Mucosa of descending colon (tissue), 3 donors: ENCODE measurements around the gene TAF5L. TPM values are rescaled to one million over a fixed set of nuclear protein-coding genes. Genes with fewer than 3 reads are reported as not detected.

Experiments
- ATAC-seq: fragments of 200-7000 bp; cut with Tn5 transposase; one replicate; pipeline ENCODE4 v1.9.1; 2020; ENCODE audit warnings: mild to moderate bottlenecking, moderate library complexity
- DNase-seq, 3 donors: peaks; one replicate each; pipeline ENCODE4 v3.0.0-alpha.2; 2020
- H3K36me3 ChIP-seq: fragments of 200-600 bp; one replicate; pipeline ENCODE4 v1.8.0; 2021; ENCODE audit warnings: low read depth, mild to moderate bottlenecking
- H3K4me1 ChIP-seq: fragments of 200-600 bp; one replicate; pipeline ENCODE4 v1.8.0; 2021; ENCODE audit warnings: low read depth, mild to moderate bottlenecking
- H3K4me3 ChIP-seq: fragments of 200-600 bp; one replicate; pipeline ENCODE4 v1.8.0; 2021; ENCODE audit warnings: mild to moderate bottlenecking
- H3K9me3 ChIP-seq: fragments of 200-600 bp; one replicate; pipeline ENCODE4 v1.8.0; 2021; ENCODE audit warnings: mild to moderate bottlenecking
- CTCF ChIP-seq: fragments of 200-600 bp; IDR thresholded peaks from one replicate; pipeline ENCODE4 v1.8.0; 2022; ENCODE audit warnings: antibody characterized with exemption, mild to moderate bottlenecking
- intact Hi-C, 2 donors: fragments of 100-400 bp; cut with DNase I in 1 of 2; cut with micrococcal nuclease in 1 of 2; formaldehyde crosslinking; loops; one replicate each; pipeline versions ENCODE4 v1.11.0 to v1.11.1; 2022; cut with DNase I, micrococcal nuclease
- total RNA-seq, 3 donors: library from RNA; stranded (reverse); fragmentation: NEBNext Ultra II Directional in 2 of 3; extraction: Animal tissue kit (Norgen Biotek cat#: 25700) in 2 of 3; gene quantifications; one replicate each; pipeline versions ENCODE4 v1.2.1 to v1.2.4, GENCODE V29; 2021 to 2023
- donor health status: DM: no; HTN: no; CAD: no; lungs with moderate emphysema.
- donor health status: DM: no; HTN: no; CAD: no.
- donor health status: DM: no; HTN: yes; CAD: no.

Gene TAF5L
- total RNA-seq, 3 donors from 2014 or later, result 21.1 to 25.1 (median 23.4) TPM

GRCh38 chr1:229607370-229607769, 18.6 kb downstream of the TAF5L start:
- H3K9me3 ChIP-seq, result no peaks in the 10 kb centered on the region
- intact Hi-C loops, result loop anchor here in 1 of 2 donors (5.0 kb wide), 1 partner anchor 460 kb away; the partner anchor contains the start of gene GALNT2
- TF ChIP-seq CTCF, result no peak
- DNase-seq (no peak), ATAC-seq (no peak)
- no peak overlapping the region for H3K4me3 ChIP-seq
- peaks cover 12% of the 10 kb centered on the region for H3K36me3 ChIP-seq
- H3K4me1 ChIP-seq, result no peaks in the 10 kb centered on the region

GRCh38 chr1:229603371-229604005, 22.4 kb downstream of the TAF5L start:
- DNase-seq (no peak), ATAC-seq (no peak)
- no peak for TF ChIP-seq CTCF
- Histone ChIP-seq H3K9me3 (no peaks in the 10 kb centered on the region), H3K4me3 (no peak overlapping the region), H3K36me3 (peaks cover 4% of the 10 kb centered on the region), H3K4me1 (peaks cover 3% of the 10 kb centered on the region)
- intact Hi-C loops, result no loop called here

- Histone ChIP-seq H3K9me3 (no peaks in the 10 kb centered on the region), H3K4me3 (no peak overlapping the region), H3K4me1 (peaks cover 3% of the 10 kb centered on the region), H3K36me3 (peaks cover 3% of the 10 kb centered on the region)
- TF ChIP-seq CTCF, result no peak
- ATAC-seq (no peak), DNase-seq (no peak)
- intact Hi-C loops, result no loop called here
Measured at GRCh38 chr1:229600229-229600628, 25.7 kb downstream of the TAF5L start.

- intact Hi-C loops, result no loop called here
- DNase-seq (no peak), ATAC-seq (no peak)
- no peaks in the 10 kb centered on the region for H3K9me3 ChIP-seq
- H3K4me3 ChIP-seq, result no peak overlapping the region
- H3K4me1 ChIP-seq, result peaks cover 3% of the 10 kb centered on the region
- TF ChIP-seq CTCF, result no peak
- peaks cover 3% of the 10 kb centered on the region for H3K36me3 ChIP-seq
Measured at GRCh38 chr1:229599218-229599954, 26.5 kb downstream of the TAF5L start.

- Histone ChIP-seq H3K4me1 (peaks cover 3% of the 10 kb centered on the region), H3K36me3 (peaks cover 3% of the 10 kb centered on the region), H3K4me3 (no peak overlapping the region), H3K9me3 (no peaks in the 10 kb centered on the region)
- intact Hi-C loops, result no loop called here
- no peak for TF ChIP-seq CTCF
- DNase-seq (no peak), ATAC-seq (no peak)
Measured at GRCh38 chr1:229597877-229598276, 28.0 kb downstream of the TAF5L start.
